GM12891 (cell line): Measurements from ENCODE around the gene CNPY2.

ENCODE experiments used
- PAX5 ChIP-seq: IDR thresholded peaks from 2 replicates; pipeline ENCODE4 v1.6.1; 2011; ENCODE audit warnings: low read length, moderate library complexity, mild to moderate bottlenecking; ENCODE audit not compliant: insufficient read depth, severe bottlenecking
- POLR2A ChIP-seq: IDR thresholded peaks from 2 replicates; pipeline ENCODE4 v1.6.1; 2011; ENCODE audit warnings: low read depth, low read length, control low read depth
- POLR2AphosphoS5 ChIP-seq: IDR thresholded peaks from 2 replicates; pipeline ENCODE4 v1.6.1; 2011; ENCODE audit warnings: low read depth, low read length, control low read depth
- POU2F2 ChIP-seq: IDR thresholded peaks from 2 replicates; pipeline ENCODE4 v1.6.1; 2011; ENCODE audit warnings: low read depth, mild to moderate bottlenecking, control low read depth, low read length, moderate library complexity
- SPI1 ChIP-seq: IDR thresholded peaks from 2 replicates; pipeline ENCODE4 v1.6.1; 2011; ENCODE audit warnings: low read depth, low read length, control low read depth
- TAF1 ChIP-seq: IDR thresholded peaks from 2 replicates; pipeline ENCODE4 v1.6.1; 2011; ENCODE audit warnings: low read depth, low read length, control low read depth

GRCh38 chr12:56317675-56318074 is 1.9 kb upstream of the CNPY2 start:
- no peak for TF ChIP-seq POLR2AphosphoS5
- TF ChIP-seq POLR2A = no peak
- TF ChIP-seq TAF1 = no peak
- no peak for TF ChIP-seq POU2F2
- TF ChIP-seq PAX5 = no peak
- no peak for TF ChIP-seq SPI1
